ENCODE results near the gene CLPTM1L.

GRCh38 chr5:1393571-1394501, 48.9 kb upstream of the CLPTM1L start:
- TF ChIP-seq POLR2AphosphoS5 (IDR thresholded peaks at IDR 0.05; ENCODE audit: borderline replicate concordance, low read depth, low read length) (no peak), EZH2 (IDR thresholded peaks at IDR 0.05) (no peak), FOXP2 (optimal IDR thresholded peaks at IDR 0.05; ENCODE audit: control extremely low read depth, extremely low read length, insufficient read depth) (no peak)
